ENCODE measurements around the gene ATP2B2.
A peak's percentile ranks its signal among the peaks of the same experiment; 100 is the strongest.
"Not testable (repeated sequence)": the region's sequence is repeated elsewhere in the genome, so short reads cannot be mapped to it uniquely, and the experiment has no call there.

ATP2B2 gene

DNA sequence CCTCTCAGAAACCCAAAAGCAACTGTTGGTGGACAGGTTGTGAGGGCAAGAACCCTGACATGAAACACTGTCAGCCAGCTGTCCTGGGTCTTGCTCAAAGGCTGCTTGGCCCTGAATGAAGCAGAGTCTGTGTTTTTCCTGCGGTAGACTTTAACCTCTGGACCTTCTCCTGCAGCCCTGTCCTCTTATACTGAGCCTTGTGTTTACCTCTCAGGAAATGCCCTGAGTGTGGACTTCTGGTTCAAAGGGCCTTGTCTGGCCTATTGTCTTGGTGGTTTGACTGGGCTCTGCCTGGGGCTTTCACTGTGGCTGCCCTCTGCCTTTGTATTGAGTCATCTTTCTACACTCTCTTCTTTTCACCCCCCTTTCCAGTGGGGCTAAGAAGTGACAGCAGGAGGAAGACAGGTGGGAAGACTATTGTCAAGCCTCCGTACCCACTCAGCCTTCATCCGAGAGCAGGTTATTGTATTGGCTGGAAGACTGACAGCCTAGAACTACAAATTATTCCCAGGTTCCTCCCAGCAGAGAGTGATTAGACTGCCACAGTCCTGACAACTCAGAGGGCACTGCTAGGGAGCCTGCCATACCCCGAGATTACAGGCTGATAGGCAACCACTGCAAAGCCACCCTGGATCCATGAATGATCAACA lies 187.9 kb downstream of the ATP2B2 start:
- DNase-seq: no peak

DNA sequence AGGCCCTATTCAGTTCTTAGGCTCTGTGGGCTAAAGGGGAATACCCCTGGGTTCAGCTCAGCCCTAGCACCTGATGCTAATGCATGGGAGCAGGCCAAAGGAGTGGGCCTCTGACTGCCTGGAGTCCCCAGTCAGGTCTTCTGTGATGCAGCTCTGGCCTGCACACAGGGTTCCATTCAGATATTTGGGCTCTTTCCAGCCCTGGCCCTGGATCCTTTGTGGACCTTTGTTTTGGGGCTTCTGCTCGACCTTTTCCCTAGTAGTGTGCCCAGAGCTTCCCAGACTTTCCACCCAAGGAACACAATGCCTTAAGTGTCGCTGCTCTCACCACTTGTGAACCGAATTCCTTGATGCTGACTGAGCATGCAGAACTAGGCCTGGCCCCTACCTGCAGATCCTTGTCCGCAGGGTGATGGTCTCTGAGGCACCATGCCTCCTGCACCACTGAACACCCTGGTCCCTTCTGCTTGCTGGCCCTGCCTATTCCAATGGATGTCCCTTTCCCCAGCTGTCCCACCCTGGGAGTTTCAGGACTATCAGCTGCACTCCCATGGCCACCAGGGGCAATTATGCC lies 189.5 kb downstream of the ATP2B2 start:
- DNase-seq: no peak

DNA sequence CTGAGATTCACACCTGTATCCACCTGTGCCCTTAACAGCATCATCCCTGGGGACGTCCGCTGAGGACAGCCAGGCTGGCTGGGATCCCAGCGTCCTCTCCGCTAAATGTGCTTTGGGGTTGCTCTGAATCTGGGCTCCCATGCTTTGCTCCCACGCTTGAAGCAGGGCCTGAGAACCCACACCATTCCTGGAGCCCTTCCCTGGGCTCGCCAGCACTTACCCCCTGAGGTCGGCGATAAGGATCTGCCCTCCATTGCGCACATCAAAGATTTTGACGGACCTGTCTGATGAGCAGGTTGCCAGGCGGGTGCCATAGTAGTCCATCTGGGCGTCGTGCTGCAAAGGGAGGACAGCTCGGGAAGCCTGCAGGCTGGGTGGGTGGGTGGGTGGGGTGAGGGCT lies 190.3 kb downstream of the ATP2B2 start:
- DNase-seq: no peak

DNA sequence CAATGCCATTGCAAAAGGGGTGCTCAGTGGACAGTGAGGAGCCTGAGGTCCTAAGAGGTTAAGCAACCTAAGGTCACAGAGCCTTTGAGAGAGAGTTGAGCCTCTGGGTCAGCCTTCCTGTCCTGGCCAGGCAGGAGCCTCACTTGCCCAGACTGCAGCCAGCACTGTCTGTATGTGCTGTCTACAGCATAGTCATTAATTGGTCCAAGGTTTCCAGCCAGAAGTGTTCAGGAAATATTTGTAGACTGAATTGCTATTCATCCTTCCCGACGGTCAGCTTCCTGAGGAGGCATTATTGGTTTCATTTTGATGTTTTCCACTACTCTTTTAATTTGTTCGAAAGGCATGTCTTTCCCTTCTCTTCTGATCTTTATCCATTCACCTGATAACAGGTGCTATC lies 192.5 kb downstream of the ATP2B2 start:
- DNase-seq: no peak

DNA sequence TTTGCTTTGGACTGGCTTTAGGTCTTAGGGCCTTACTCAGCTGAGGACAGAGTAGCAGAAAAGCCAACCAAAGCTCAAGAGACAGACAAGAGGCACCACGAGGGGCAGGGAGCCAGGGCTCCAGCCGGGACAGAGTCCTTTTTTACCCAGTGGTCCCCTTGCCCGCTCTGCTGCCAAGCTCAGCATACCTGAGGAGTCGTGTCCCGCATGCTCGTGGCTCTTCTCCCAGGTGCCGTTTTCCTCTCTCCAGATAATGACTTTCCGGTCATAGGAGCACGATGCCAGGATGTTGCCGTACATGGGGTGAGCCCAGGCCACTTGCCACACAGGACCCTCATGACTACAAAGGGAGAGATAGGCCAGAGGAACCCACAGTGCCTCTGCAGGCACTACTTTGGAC lies 193.0 kb downstream of the ATP2B2 start:
- no peak for DNase-seq

DNA sequence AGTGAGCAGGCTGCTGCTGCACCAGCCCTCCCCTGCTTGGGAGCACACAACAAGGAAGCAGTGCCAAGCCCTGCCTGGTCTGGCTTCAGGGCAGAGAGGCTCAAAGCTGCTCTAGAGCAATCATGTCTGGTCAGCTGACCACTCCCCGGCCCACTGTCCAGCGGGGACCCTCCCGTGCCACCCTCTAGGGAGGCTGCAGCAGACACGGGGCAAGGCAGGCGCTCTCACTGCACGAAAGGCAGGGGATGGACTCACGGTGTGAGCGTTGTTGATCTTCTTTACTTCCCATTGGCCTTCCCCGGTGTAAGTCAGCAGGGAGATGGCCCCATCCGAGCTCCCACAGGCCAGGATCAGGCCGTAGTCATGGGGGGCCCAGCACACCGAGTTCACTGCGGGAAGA lies 193.7 kb downstream of the ATP2B2 start:
- DNase-seq: no peak

DNA sequence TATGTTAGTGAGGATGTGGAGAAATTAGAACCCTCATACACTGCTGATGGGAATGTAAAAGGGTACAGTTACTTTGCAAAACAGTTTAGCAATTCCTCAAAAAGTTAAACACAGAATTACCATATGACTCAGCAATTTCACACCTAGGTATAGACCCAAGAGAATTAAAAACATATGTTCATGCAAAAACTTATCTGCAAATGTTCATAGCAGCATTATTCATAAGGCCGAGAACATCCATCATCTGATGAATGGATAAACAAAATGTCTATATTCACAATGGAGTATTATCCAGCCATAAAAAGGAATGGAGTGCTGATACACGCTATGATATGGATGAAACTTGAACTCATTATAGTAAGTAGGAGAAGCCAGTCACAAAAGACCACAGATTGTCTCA lies 194.8 kb downstream of the ATP2B2 start:
- no peak for DNase-seq

DNA sequence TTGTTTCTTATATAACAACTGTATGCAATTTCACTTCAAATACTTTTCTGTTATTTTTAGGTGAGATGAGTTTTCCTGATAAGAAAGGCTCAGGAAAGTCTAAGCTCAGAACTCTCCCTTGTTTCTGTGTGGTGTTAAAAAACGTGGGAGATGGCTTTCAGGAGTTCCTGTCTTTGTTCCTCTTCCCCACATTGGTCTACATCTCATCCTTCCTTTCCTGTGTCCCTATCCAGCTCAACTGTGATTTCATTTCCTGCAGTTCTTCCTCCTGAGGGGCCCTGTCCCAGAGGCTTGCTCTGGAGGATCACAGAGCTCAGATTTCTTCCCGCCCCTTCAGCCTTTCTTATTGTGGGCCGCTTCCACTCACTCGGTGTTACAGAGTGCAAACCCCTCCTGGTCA lies 195.7 kb downstream of the ATP2B2 start:
- DNase-seq: no peak

DNA sequence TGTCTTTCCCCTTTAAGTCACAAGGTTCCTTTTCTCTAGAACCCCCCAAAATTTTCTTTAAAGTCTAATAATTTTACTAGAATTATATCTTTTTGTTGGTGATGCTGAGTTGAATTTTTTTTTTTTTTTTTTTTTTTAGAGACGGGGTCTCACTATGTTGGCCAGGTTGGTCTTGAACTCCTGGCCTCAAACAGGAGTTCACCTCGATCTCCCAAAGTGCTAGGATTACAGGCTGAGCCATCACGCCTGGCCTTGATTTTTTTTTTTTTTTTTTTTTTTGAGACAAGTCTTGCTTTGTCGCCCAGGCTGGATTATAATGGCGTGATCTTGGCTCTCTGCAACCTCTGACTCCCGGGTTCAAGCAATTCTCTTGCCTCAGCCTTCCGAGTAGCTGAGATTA lies 196.7 kb downstream of the ATP2B2 start:
- DNase-seq: no peak

DNA sequence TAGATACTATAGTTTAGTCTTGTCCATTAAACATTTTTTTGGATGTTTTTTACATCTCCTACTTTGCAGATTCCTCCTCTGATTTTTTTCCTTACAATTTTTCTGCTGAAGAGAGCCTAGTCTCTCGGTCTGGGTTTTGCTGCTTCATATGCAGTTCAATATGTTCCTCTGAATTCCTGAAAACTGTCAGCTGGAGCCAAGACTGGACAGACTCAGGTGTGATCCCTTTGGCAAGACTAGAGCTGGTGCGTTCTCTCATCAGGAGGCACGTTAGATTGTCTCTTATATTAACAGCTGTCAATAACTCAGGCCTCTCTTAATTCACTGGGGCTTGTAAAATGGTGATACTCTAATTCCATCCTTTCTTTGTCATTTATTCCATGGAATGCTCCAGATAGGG lies 199.2 kb downstream of the ATP2B2 start:
- DNase-seq: no peak

DNA sequence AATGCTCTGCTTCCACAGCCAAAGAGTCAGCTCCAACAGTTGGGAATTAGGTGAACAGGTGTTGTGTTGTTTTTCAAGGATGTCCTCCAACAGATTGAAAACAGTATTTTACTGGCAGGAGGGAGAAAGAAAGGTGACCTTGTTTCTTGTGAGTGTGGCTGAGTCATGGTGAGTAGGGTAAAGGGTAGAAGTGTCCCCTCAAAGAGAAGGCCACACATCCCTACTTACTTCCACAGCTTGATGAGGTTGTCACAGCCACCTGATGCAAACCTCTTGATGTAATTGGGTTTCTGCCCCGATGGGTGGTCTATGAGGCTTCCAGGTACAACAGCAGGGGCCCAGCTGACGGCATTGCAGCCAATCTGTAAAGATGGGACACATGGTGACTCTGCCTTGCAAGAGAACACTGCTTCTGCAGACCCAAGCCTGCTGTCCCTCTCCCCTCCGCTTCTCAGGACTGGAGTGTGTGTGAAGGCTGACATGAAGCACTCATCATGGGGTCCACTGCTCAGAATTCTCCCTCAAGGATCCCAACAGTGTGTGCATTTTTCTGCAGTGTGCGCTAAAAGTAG lies 200.0 kb downstream of the ATP2B2 start:
- no peak for DNase-seq

DNA sequence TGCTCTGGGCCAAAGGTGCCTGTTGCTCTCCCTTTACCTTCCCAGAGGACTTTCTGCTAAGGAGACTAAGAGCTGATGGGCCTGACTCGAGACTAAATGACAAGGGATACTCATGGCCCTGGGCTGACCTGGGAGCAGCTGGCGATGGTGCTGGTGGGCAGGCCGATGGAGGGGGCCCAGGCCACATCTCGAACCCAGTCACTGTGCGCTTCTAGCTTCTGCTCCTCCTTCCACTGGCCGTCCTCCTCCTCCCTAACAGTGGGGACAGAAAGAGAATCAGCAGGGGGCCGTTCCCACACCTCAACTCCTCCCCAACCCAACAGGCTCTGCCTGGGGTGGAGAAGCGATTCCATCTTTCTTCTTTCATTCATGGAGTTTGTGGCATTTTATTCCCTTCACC lies 200.5 kb downstream of the ATP2B2 start:
- DNase-seq: no peak

DNA sequence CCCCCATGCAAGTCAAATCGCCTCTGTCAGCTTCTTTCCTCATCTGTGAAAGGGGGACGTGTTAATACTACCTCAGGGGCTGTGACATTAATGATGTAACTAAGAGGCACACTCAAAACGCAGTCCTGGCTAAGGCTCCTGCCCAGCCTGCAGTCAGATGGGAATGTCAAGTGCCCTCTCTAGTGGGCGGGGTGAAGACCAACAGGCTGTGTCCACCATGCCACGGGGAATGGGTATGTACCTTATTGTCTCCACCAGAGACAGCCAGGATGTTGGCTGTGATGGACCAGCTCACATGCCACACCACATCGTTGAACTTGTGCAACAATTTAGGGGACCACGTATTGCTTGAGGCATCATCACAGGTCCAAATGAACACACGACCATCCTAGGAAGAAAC lies 201.6 kb downstream of the ATP2B2 start:
- no peak for DNase-seq

DNA sequence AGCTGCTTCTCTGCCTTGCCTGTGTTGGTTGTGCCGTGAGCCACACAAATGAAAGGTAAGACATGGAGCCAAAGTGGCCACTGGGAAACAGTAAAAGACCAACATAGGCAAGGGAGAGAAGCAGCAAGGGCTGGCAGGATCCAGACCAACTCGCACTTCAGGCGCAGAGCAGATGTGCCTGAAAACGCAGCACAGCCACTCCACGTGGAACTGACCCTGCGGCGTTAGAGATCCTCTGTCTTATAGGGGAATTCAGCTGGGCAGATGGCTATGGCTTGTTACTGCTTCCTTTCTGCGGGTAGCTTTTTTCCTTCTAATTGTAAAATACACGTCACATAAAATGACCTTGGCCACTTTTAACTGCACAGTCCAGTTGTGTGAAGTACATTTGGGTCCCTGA lies 202.3 kb downstream of the ATP2B2 start:
- DNase-seq: no peak

DNA sequence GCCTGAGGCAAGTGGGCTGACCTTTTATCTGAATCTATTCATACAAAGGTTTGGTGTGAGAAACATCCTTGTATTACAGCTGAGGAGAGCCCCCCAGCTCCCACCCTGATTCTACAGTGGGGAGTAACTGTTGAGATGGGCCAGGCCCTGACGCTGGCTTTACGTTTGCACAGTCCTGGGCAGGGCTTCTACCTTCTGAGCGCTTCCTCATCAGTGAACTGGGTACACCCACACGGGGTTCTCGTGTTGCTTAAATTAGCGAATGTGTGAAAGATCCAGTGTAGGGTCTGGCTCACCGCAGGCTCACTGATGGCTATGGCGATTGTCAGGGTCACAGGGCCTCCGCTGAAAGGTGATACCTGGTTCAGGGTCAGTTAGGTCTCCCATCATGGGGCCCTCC lies 205.3 kb downstream of the ATP2B2 start:
- no peak for DNase-seq

DNA sequence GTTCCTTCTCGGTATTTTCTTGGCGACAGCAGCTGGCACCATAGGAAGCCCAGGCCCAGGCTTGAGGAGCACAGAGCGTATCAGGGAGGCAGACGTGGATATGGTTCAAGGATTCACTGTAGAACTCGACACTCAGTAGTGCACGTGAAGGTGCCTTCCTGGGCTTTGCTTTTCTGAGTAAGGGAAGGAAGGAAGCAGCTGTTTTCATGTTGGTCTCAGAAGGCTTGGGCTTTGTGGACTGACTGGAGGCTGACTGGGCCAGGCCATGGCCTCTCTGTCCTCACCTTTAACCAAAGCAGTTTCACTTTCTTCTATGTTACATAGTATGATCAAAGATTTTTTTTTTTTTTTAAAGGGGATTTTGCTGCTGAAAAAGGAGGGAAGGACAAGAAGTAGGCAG lies 205.7 kb downstream of the ATP2B2 start:
- no peak for DNase-seq

DNA sequence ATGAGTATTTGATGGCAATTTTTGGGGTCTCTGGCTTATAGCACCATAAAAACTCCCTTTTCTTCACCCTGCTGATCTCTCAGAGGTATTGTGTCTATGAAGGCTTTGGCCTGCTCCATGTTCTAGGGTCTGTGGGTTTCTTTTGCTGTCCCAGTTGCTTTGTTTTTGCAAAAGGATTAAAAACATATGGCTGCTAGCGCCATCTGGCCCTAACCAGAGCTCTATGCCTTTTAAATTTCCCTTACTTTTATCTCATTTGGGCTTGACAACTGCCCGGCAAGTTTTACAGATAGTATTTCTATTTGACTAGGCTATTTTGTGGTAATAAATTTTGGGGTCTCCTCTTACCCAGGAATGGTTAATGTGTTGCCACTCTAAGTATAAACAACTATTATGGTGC lies 206.2 kb downstream of the ATP2B2 start:
- no peak for DNase-seq

DNA sequence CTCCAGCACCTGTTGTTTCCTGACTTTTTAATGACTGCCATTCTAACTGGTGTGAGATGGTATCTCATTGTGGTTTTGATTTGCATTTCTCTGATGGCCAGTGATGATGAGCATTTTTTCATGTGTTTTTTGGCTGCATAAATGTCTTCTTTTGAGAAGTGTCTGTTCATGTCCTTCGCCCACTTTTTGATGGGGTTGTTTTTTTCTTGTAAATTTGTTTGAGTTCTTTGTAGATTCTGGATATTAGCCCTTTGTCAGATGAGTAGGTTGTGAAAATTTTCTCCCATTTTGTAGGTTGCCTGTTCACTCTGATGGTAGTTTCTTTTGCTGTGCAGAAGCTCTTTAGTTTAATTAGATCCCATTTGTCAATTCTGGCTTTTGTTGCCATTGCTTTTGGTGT lies 207.3 kb downstream of the ATP2B2 start:
- DNase-seq: not testable (repeated sequence)

DNA sequence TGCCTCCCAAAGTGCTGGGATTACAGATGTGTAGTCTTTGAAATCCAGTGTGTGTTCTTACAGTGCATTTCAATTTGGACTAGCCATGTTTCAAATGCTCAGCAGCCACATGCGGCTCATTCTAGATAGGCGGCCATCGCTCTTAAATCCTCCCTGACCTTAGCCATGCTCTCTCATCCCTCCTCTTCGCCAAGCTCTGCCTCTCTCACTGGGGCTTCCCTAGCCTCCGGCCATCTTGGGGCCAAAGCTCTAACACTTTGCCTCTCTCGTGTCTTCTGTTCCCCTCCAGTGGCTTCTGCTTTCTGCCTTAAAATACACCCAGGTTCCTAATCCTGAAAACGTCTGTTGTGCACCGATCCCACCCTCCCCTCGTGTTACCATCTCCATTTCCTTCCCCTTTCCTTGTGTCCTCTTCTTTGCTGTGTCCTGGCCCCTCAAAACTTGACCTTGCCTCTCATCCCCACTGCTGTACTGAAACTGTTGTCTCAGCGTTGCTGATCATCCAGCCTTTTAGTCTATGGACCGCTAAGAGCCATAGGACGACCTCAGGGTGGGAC lies 211.3 kb downstream of the ATP2B2 start:
- DNase-seq: no peak

DNA sequence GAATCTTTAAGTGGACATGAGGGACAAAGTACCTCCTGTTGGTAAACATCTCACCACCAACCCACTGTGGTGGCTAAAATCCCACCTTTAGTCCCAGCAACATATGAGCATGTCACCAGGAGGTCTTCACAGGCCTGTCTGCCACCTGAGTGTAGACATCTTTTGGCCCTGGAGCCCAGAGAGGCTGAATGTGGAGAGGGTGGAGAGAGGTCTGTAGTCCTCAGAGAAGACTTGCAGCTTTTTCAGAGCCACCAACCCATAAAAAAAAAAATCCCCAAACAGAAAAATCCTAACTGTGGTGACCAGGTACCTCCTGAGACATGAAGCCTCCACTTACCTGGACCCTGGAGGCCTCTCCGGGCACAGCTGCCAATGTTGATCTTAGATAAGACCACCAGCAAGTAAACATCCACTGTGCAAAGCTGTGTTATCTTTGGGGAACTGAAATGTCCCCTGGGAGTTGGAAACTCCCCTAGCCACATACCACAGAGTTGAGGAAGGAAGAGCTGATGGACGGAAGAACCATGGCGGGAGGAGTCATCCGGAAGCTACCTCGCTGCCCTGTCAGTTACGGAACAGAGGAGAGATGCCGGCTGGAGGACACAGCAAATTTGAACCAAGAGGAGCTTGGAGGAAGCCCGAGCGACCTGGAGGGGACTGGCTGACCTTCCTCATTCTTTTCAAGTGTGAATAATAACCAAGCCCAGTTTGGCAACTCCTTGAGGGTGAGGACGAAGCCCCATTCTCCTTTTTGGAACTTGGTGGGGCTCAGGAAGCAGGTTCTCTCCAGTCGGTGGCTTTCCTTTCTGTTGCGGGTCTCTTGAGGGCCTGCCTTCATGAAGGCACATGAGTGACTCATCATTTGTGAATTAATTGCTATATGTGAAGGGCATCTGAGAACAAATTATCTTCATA lies 212.6 kb downstream of the ATP2B2 start, which contains the start of gene GHRL:
GHRL (minus strand) TSS at position 443 of the 915 bp plus-strand sequence. CDS start 2,767 bp downstream, outside the sequence.
- DNase-seq: peak; percentile 59

DNA sequence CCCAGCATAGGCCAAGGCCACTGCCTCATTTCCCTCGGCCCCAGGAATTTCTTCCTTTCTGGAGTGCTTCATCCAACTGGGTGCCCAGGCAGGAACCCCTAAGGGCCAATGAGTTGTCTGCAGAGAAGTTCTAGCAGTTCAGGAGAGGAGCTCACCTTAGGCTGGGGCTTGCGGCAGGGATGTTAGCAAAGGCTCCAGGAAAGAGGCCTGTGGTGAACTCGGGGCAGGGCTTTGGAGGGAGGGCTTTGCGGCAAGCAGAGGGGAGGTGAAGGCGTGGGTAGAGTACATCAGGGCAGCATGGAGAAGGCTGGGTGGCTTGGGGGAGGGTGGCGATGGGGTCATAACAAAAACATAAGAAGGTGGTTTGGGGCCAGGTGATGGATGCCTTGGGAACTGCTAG lies 213.7 kb downstream of the ATP2B2 start:
- DNase-seq: no peak

DNA sequence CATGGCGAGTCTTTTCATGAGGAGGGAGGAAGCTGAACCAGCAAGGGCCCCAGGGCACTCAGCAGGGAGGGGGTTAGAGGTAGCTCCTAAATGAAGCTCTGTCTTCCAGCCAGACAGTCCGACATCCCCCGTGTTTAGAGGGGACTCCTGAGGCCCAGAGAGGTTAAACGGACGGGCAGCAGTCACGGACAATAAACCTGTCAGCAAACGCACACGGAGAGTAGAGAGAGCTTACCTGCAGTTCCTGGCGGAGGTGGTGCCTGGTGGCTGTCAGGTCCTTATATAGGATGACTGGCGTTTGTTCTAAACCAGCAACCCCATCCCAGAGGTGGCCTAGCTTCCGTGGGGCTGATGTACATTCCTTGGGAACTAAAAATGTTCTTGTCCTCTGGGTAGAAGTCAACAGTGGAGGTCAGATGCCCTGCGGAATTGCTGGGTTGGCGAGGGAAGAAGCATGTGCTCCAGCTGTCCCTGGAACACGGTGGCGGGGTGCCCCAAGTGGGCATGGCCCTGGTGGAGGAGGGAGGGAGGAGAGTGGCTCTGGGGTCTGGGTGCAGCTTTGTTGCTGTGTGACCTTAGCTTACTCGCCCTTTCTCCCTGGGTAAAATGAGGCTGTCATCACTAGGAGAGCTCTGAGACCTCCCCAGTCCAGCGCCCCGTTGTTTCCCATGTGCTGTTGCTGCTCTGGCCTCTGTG lies 214.8 kb downstream of the ATP2B2 start:
- no peak for DNase-seq

All from suppressor macrophage treated with lipopolysaccharide for 4 hours (primary cell).